Neural progenitor cell (in vitro differentiated cells): Measurements from ENCODE around the gene ZFYVE21.

Experiments
- CTCF ChIP-seq: fragments of 200-600 bp; sonication (generic); IDR thresholded peaks from 2 replicates; pipeline ENCODE4 v1.5.1; 2017; ENCODE audit warnings: antibody characterized with exemption, mild to moderate bottlenecking
- EZH2 ChIP-seq: fragments of 200-600 bp; sonication (generic); IDR thresholded peaks from 2 replicates; pipeline ENCODE4 v1.6.1; 2017; ENCODE audit warnings: antibody characterized with exemption, mild to moderate bottlenecking, moderate library complexity
- EZH2phosphoT487 ChIP-seq: fragments of 200-600 bp; sonication (generic); IDR thresholded peaks from 2 replicates; pipeline ENCODE4 v1.6.1; 2017; ENCODE audit warnings: antibody characterized with exemption

- no peak for TF ChIP-seq CTCF
- no peak for TF ChIP-seq EZH2
- no peak for TF ChIP-seq EZH2phosphoT487
Observed at GRCh38 chr14:103714063-103714724, 1.4 kb upstream of the ZFYVE21 start.
